WERI-Rb-1 (cell line): Measurements from ENCODE around the gene METTL16.
A peak's percentile ranks its signal among the peaks of the same experiment; 100 is the strongest.

Experiments used
- DNase-seq: peaks from one replicate; pipeline ENCODE4 v3.0.0-alpha.2; 2020
- H3K27ac ChIP-seq: fragments of 250-450 bp; sonication (Bioruptor Pico); 2 replicates; pipeline ENCODE4 v1.5.1; 2020; ENCODE audit warnings: mild to moderate bottlenecking, moderate library complexity
- H3K27me3 ChIP-seq: fragments of 250-450 bp; sonication (Bioruptor Pico); 2 replicates; pipeline ENCODE4 v1.5.1; 2021; ENCODE audit warnings: mild to moderate bottlenecking, low read depth, moderate library complexity; ENCODE audit not compliant: insufficient read depth, severe bottlenecking
- H3K36me3 ChIP-seq: fragments of 250-450 bp; sonication (Bioruptor Pico); 2 replicates; pipeline ENCODE4 v1.5.1; 2020; ENCODE audit warnings: mild to moderate bottlenecking, moderate library complexity
- H3K4me3 ChIP-seq: 2 replicates; pipeline ENCODE4 v1.5.1; 2011; ENCODE audit warnings: low read depth, mild to moderate bottlenecking, control low read depth, low read length
- H3K9me3 ChIP-seq: fragments of 250-450 bp; sonication (Bioruptor Pico); 2 replicates; pipeline ENCODE4 v1.5.1; 2021; ENCODE audit warnings: mild to moderate bottlenecking, moderate library complexity; ENCODE audit not compliant: severe bottlenecking
- TF ChIP-seq, protein P1 (sequence below): IDR thresholded peaks from 2 replicates; pipeline ENCODE4 v1.5.1; 2011; ENCODE audit warnings: low read depth, mild to moderate bottlenecking, control low read depth, inconsistent platforms, low read length

The METTL16 gene

DNA sequence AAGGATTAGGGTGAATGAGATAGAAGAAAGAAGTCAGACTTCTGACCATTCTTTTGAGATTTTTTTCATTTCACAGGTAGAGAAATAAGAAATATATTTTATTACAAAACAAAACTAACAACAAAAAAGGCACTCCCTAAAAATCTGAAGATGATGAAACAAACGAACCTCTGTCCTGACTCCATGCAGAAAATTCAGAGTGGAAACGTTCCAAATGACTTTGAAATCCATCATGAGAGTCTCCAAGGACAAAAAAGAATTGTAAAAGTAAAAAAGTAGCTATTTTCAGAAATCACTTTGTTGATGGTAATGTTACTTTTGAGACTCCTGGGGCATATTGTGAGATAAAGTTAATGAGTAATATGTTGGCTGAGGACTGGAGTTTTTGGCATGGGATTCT is 84.5 kb downstream of the METTL16 start:
- no peak overlapping the region for H3K4me3 ChIP-seq
- TF ChIP-seq, protein P1, sequence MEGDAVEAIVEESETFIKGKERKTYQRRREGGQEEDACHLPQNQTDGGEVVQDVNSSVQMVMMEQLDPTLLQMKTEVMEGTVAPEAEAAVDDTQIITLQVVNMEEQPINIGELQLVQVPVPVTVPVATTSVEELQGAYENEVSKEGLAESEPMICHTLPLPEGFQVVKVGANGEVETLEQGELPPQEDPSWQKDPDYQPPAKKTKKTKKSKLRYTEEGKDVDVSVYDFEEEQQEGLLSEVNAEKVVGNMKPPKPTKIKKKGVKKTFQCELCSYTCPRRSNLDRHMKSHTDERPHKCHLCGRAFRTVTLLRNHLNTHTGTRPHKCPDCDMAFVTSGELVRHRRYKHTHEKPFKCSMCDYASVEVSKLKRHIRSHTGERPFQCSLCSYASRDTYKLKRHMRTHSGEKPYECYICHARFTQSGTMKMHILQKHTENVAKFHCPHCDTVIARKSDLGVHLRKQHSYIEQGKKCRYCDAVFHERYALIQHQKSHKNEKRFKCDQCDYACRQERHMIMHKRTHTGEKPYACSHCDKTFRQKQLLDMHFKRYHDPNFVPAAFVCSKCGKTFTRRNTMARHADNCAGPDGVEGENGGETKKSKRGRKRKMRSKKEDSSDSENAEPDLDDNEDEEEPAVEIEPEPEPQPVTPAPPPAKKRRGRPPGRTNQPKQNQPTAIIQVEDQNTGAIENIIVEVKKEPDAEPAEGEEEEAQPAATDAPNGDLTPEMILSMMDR = no peak
- H3K36me3 ChIP-seq = peaks cover 11% of the 10 kb centered on the region
- no peak overlapping the region for H3K27ac ChIP-seq
- DNase-seq = no peak
- H3K27me3 ChIP-seq = no peaks in the 10 kb centered on the region
- H3K9me3 ChIP-seq = no peaks in the 10 kb centered on the region

DNA sequence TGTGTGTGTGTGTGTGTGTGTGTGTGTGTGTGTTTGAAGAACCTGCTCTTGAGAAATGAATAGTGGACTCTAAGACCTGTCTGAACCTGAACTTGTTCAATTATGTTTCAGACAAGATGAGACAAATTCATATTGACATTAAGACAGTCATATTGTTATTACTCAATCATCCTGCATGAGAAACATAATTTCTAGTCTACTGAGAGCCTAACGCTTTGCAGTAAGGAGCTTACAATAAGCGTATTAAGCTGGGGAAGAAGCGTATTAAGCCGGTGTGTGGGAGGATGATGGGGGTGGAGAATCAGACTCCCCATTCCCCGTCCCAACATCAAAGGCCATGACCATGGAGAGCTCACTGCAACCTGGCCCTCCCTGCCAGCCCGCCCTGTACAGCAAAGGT is 88.4 kb downstream of the METTL16 start:
- TF ChIP-seq, protein P1 = no peak
- Histone ChIP-seq H3K36me3 (peaks cover 39% of the 10 kb centered on the region), H3K27me3 (no peaks in the 10 kb centered on the region), H3K27ac (peak overlapping the region; percentile 72), H3K4me3 (no peak overlapping the region), H3K9me3 (no peaks in the 10 kb centered on the region)
- peak; percentile 91 for DNase-seq

DNA sequence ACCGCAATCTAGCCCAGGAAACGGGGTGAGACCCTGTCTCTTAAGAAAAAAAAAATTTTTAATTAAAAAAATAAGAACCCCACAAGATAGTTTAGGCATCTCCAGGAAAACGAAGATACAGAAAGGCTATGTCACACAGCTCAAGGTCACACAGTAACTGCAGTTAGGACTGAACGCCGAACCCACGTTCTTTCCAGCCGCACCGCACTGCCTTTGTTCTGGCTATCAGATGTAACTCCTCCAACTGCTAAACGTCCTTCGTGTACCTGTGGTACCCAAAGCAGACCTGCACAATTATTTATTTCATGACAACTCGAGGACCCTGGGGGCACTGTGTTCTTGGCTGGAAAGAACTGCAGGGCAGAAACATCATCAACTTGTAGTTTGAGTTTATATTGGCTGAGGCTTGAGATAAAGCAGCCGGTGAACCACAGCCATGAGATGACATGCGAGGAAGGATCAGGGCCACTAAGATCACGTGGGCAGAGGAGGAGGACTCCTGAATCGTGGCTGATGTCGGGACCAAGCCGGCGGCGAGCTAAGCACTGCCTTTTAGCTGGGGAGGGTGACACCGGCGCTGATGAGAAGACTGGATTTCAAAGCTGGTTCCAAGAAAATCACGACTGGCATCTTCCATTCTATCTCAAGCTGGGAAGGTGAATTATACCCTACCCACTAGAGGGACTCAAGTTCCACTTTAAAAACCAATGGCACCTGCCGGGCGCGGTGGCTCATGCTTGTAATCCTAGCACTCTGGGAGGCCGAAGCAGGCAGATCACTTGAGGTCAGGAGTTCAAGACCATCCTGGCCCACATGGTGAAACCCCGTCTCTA is 90.2 kb downstream of the METTL16 start:
- Histone ChIP-seq H3K9me3 (no peaks in the 10 kb centered on the region), H3K4me3 (no peak overlapping the region), H3K27me3 (no peaks in the 10 kb centered on the region), H3K27ac (peak overlapping the region; percentile 72), H3K36me3 (peaks cover 48% of the 10 kb centered on the region)
- TF ChIP-seq, protein P1 = peak; percentile 59
- peak; percentile 83 for DNase-seq

DNA sequence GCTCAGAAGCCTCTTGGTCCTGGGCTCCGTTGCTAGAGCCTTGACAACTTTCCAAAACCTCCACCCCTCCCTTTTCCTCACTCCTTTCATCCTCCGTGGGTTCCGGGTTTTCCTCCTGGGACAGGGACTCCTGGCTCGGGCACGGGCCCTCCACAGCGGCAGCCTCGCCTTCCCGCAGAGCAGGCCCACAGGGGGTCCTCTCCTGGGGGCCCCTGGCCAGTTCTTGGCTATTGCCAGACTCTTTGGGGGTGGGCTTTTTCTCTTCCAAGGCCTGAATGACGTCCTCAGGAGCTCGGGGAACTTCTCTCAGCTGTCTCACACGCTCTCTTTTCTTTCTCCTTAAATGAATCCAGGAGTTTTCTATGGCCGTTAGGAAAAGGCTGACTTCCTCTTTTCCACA is 91.5 kb downstream of the METTL16 start:
- TF ChIP-seq, protein P1 = no peak
- no peak for DNase-seq
- H3K27ac ChIP-seq = no peak overlapping the region
- H3K27me3 ChIP-seq = no peaks in the 10 kb centered on the region
- H3K36me3 ChIP-seq = peaks cover 55% of the 10 kb centered on the region
- H3K9me3 ChIP-seq = no peaks in the 10 kb centered on the region
- H3K4me3 ChIP-seq = no peak overlapping the region

DNA sequence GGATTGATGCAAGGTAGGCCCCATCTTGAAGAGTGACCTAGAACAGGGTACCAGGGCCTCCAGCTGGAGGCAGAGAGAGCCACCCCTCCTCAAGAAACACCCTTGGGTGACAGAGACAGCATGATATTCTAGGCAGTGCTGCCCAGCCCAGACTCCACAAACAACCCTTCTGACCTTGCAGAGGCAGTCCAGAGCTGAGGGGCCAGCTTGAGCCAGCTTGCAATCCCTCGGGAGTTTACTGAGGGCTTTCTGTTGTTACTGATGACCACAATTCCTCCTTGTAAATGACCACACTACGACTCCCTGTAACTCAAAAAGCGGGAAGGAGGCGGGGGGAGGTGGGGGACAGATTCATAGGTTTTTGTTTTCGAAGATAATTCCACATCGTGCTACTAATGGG is 92.2 kb downstream of the METTL16 start:
- Histone ChIP-seq H3K27me3 (no peaks in the 10 kb centered on the region), H3K4me3 (no peak overlapping the region), H3K27ac (peak overlapping the region; percentile 61), H3K9me3 (no peaks in the 10 kb centered on the region), H3K36me3 (peaks cover 60% of the 10 kb centered on the region)
- TF ChIP-seq, protein P1 = no peak
- no peak for DNase-seq
